Jurkat, Clone E6-1 (cell line): ENCODE measurements around the gene EVC. TPM values are rescaled to one million over a fixed set of nuclear protein-coding genes. Genes with fewer than 3 reads are reported as not detected.

Experiments
- DNase-seq: peaks from one replicate; pipeline ENCODE4 v3.0.0-alpha.2; 2011; ENCODE audit warnings: low read depth, low spot score
- H3K4me3 ChIP-seq: 2 replicates; pipeline ENCODE4 v1.5.1; 2011; ENCODE audit warnings: mild to moderate bottlenecking, low read length, control low read depth, moderate library complexity
- polyA plus RNA-seq: library from polyadenylated mRNA; unstranded; fragments of >200 nt; gene quantifications from one replicate; pipeline ENCODE4 v1.2.1, GENCODE V29; 2012; ENCODE audit warnings: missing spikeins; ENCODE audit not compliant: insufficient read length, insufficient read depth

EVC gene
- polyA plus RNA-seq: not detected

DNA sequence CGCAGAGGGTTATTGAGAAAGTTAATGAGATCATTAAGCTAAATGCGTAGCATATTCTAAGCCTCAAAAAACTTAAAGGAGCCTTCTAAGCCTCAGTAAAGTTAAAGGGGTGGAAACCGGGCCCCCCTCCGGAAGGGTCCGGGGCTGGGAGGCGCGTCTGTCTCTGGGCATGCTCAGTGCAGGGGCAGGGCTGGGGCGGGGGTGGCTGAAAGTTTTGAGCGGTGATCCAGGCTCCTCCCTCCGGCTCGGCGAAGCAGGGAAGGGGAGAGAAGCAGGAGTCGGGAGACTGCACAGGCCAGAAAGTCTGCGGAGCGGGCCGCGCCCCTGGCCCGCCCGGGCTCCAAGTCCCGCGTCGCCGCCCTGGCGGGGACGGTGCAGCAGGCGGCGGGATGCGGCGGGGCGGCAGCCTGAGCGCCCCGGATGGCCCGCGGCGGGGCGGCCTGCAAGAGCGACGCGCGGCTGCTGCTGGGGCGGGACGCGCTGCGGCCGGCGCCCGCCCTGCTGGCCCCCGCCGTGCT, at the start of gene EVC:
Gene EVC, plus strand, starts transcription at position 241 of the 518 bp plus-strand sequence. Its CDS starts 180 bp downstream, at position 421.
- no peak for DNase-seq
- H3K4me3 ChIP-seq: no peak within 1 kb of the TSS

DNA sequence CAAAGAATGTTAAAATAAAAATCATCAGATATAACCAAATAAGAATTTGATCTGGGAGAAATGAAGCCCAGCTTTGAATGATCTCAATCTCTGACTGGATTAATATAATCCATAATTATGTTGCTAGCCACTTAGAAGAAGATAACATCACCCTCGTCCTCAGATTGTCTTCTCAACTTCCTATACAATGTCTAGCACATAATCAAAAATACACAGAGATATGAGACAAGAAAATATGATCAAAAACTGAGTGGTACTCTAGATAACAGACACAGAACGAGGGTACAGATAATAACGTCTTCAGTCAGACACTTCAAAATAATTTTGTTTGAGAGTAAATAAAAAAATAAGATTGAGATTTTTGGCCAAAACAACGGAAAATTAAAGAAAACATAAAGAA, 49.8 kb upstream of the EVC start:
- DNase-seq: no peak
- H3K4me3 ChIP-seq: no peak overlapping the region

DNA sequence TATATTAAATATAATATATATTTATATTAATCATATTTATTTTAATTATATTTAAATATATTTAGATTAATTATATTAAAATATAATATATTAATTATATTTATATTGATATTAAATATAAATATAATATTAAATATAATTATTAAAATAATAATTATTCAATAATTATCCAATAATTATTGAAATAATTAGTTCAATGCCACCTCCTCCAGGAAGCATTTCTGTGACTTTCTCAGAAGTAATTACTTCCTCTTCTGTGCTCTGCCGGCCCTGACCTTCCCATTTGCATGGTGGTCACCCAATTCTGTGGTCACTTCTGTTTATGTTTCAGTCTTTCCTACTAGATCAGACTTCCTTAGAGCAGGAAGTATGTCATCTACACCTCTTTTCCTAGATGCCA, 48.4 kb upstream of the EVC start:
- no peak overlapping the region for H3K4me3 ChIP-seq

DNA sequence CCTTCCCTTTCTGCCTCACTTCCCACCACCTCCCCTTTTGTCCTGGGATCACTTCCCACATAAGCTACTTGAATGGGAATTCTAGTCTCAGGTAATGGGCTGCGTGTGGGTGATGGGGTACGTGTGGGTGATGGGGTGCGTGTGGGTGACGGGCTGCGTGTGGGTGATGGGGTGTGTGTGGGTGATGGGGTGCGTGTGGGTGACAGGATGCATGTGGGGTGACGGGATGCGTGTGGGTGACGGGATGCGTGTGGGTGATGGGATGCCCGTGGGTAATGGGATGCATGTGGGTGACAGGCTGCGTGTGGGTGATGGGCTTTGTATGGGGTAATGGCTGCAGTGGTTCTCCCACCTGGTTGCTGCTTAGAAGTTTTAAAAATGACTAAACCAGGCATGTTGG, 46.2 kb upstream of the EVC start:
- DNase-seq: no peak
- no peak overlapping the region for H3K4me3 ChIP-seq

More for the DNA sequence above, 48.4 kb upstream of the EVC start:
- no peak for DNase-seq

DNA sequence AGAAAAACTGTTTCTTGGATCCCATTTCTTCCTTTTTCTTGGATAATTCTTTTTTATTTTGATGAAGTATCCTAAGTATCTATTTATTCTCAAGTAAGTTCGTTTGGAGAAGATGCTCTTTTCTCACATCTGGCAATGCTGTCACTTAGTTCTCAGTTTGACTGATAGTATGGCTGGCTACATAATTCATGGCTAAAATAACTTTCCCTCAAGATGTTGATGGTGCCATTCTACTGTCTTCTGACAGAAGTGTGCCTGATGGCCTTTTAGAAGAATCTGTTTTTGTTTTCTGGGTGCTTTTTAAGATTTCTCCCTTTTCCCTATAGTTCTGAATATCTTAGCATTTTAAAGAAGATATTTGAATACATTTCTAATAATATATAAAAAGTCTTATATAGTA, 44.3 kb upstream of the EVC start:
- no peak for DNase-seq
- H3K4me3 ChIP-seq: no peak overlapping the region

DNA sequence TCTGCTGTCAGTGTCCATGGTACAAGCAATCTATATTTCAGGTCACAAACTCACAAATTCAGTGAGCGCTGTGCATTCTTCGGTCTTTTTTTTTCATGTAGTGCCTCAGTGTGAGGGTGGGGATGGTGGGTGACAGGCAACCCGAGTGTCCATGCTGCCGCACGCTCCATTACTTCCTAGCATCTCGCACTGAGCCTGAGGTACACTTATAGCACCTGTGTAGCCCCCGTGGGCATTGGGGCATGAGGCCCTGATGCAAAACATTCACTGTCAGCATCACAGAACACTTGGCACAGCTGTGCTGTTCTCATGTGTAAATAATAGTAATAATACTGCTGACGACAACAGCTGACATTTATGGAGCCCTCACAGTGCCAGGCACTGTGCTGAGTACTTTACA, 34.2 kb upstream of the EVC start:
- no peak for DNase-seq
- H3K4me3 ChIP-seq: no peak overlapping the region

DNA sequence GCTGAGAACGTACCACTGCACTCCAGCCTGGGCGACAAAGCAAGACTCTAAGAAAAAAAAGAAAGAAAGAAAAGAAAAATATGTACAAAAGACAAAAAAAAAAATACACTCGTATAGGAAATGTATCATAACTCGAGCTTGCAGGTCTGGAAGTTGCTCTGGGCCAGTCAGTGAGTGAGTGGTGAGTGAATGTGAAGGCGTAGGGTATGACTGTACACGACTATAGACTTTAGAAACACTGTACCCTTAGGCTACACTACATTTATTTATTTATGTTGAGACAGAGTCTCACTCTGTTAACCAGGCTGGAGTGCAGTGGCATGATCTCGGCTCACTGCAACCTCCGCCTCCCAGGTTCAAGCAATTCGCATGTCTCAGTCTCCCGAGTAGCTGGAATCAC, 32.0 kb upstream of the EVC start:
- no peak for DNase-seq

DNA sequence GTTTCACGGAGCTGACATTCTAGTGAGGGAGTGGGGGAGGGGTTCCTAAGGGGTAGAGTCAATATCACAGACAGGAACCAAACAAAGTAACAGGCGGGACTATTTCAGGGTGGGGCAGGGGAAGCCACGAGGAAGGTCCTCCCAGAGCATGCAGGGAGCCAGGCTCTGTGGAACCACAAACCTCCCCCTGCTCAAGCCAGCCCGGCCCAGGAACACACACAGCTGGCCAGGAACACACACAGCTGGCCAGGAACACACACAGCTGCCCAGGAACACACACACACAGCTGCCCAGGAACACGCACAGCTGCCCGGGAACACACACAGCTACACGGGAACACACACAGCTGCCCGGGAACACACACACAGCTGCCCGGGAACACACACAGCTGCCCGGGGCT, 27.4 kb upstream of the EVC start:
- no peak for DNase-seq

More for the DNA sequence above, 32.0 kb upstream of the EVC start:
- no peak overlapping the region for H3K4me3 ChIP-seq

DNA sequence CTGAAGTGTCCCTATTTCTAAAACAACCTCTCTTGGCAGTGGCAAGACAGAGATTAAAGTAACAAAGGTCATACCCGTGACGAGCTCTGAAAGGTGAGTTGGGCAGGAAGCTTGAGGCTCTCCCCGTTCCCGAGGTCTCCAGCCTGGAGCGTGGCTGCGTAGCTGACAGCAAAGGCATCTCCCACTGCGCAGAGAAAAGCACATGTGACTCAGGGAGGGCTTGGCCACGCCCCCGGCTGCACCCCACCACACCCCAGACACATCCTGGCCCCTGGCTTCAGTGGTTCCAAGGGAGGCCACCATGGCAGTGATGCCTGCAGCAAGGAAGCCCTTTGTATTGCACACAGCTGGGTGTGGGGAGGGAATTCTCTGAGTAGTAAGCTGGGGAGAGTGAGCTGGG, 25.7 kb upstream of the EVC start:
- no peak for DNase-seq
- no peak overlapping the region for H3K4me3 ChIP-seq

More for the DNA sequence above, 27.4 kb upstream of the EVC start:
- H3K4me3 ChIP-seq: no peak overlapping the region

DNA sequence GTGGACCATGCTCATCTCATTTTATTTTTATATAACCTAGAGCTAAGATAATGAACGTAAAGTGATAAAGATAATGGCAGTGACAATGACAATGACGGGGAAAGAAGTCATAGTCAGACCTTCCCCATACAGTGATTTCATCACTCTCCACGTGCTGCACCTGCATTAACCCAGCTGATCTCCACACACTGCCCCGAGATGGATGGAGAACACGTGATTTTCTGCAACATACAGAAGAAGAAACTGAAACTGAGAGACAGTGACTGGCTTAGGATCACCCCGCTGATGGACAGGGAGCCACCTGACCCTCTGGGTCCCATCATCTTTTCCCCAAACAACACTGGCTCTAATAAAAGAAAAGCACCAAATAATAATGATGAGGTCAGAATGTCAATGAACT, 24.7 kb upstream of the EVC start:
- no peak for DNase-seq
- H3K4me3 ChIP-seq: no peak overlapping the region

DNA sequence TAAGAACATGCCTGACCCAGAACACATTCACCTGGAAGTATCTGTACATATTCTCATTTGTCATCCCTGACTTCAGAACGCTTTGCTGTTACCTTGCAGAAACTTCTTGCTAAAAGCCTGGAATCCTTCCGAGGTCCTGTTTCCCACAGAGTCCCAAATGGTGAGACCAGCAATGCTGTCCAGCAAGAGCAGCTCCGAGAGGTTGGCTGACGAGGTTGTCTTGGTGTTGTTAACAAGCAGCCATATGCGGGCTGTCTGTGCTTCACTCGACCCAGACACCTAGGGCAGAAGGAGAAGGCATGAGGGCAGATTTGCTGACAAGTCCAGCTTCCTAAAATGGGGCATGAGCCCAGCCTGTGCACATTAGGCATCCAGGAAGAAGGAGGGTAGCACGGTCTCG, 21.9 kb upstream of the EVC start:
- no peak for DNase-seq
- H3K4me3 ChIP-seq: no peak overlapping the region

DNA sequence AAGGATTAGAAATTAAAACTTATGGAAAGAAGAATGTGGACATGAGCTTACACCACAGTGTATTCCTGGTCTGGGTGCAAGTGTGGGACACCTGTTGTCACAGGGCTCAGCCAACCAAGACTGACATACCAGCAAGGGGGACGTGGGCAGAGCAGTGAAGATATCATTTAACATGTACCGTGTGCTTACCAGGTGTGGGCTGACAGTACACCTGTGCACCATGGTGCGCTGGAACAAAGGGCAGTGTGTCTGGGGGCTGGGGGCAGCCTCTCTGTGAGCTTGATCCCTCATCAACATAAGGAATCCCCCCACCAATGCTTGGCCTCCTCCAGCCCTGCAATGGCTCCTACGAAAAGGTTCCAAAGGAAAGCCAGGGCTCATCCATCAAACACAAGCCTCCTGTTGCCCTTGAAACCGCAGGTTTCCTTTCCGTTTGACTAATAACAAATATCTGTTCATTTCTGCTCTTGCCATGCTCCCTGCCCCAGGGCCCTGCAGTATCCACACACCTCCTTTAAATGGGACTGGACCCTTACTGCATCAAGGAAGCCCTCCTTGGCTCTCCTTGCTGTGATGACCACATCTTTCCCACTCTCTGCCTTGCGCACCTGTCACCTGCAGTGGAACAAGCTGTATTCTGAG, 19.4 kb upstream of the EVC start:
- DNase-seq: no peak
- no peak overlapping the region for H3K4me3 ChIP-seq

DNA sequence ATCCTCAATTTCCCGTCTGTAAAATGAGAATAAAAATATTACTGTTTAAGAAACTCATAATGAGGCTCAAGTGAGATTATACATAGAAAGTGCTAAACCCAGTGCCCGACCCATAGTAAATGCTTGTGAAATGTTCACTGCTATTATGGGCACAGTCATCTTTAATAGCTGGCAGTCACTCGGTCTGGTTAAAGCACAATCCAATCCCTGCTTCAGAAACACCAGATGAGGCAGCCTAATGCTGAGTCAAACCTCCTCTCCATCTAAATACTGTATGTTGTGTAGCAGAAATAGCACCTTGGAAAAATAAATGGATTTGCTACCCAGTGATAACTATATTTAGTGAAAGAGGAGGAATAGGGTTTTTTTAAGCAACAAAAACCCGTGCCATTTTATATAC, 17.1 kb upstream of the EVC start:
- no peak for DNase-seq
- no peak overlapping the region for H3K4me3 ChIP-seq

DNA sequence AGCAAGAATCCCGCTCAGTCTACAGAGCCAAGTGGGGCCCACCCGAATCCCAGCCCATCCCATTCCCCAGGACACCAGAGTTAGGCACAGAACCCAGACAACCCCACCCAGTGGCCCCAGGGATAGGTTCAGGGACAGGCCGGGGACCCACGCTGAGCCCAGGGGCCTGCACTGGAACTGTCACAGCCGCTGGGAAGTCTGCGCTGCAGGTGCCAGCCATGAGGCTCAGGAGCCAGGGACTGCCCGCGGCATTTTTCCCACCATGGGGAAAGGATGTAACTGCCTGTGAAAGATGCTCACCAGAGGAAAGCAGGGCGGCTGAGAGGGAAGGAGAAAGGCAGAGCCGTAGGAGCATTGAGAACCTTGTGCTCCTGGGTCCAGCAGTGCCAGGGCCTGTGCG, 14.7 kb upstream of the EVC start:
- no peak overlapping the region for H3K4me3 ChIP-seq
- DNase-seq: no peak

DNA sequence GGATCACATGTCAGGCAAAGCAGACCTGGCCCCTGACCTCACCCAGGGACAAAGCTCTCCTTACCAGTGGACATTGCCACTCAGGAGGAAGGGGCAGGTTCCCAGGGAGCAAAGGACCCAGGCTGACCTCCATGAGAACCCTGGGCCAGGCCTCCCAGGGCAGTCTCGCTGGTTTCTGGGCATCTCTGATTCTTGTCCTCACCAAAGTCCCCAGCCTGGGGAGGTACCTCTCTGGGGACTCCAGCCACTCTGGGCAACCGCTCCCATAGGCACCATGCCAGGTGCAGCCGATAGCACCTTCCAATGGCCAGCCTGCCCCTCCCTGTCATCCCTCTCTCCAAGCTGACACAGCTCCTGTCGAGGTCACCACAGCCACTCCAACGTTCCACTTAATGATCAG, 10.5 kb upstream of the EVC start:
- no peak overlapping the region for H3K4me3 ChIP-seq
- DNase-seq: no peak

DNA sequence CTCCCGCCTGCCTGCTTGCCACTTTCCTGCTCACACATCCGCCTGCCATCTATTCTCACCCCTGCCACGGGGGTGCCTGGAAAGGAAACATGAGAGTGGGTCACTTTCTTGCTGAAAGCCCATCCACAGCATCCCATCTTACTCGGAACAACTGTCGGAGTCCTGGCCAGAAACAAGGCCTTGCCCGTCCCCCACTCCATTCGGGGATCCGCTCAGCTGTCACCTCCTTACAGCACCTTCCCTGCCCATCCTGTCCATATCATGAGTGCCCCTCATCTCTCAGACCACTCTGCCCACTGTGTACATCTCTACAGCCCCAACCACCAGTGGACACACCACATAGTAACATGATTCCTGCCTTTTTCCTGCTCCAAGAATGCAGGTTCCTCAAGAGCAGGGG, 9.0 kb upstream of the EVC start:
- no peak overlapping the region for H3K4me3 ChIP-seq

DNA sequence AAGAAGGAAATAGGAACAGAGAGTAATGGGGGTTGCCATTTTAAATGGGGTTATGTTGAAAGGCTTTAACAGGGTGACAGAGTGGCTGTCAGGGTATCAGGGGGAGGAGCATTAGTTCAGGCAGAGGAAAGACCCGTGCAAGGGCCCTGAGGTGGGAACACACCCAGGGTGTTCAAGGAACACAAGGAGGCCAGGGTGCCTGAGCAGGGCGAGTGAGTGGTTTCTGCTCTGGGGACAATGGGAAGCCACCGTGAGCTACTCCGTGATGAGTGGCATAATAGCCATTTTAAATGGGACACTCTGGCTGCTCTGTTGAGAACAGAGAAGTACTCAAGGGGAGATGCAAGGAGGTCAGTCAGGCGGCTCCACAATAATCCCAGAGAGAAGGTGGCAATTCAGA, 7.2 kb upstream of the EVC start:
- DNase-seq: no peak

More for the DNA sequence above, 9.0 kb upstream of the EVC start:
- no peak for DNase-seq

DNA sequence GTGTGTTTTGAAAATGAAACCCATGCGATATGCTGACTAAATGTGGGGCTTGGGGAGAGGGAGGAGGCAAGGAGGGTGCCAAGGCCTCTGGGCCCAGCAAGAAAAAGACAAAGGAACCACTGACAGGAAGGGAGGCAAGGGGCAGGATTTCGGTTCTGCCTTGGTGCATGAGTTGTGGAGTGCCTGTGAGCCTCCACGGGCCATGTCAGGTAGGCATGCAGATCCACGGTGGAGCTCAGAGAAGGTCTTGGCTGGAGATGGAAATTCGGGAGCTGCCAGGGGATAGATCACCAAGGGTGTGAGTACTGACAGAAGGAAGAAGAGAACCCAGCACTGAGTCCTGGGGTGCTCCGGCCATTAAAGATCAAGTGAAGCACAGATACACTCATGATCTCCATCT, 6.7 kb upstream of the EVC start:
- no peak for DNase-seq

More for the DNA sequence above, 7.2 kb upstream of the EVC start:
- no peak overlapping the region for H3K4me3 ChIP-seq

DNA sequence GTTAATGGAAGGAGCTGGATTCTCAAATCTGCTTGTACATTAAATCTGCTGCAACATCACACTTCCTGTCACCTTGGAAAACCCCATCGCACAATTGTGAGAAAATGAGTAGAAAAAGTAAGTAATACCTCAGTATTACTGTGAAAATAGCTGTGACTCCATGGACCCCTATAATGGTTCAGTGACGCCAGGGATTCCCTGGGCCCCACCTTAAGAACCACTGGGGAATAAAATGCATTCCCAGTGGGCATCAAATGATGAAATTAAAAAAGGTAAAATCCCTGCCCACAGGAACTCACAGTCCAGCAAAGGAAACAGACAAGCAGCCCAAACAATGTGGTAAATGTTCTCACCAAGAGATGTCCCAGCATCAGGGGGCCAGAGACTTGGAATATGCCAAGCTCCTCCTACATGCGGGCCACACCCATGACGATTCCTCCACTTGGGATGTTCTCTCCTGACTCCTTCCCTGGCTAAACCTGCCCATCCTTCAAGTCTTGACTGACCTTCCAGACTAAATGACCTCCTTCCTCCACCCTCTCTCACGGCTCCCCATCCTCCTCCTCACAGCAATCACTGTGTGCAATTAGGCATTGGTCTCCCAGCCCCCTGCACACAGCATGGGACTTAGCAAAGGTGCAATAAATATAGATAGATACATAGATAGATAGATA, 5.2 kb upstream of the EVC start:
- DNase-seq: no peak
- H3K4me3 ChIP-seq: no peak overlapping the region

More for the DNA sequence above, 6.7 kb upstream of the EVC start:
- H3K4me3 ChIP-seq: no peak overlapping the region

DNA sequence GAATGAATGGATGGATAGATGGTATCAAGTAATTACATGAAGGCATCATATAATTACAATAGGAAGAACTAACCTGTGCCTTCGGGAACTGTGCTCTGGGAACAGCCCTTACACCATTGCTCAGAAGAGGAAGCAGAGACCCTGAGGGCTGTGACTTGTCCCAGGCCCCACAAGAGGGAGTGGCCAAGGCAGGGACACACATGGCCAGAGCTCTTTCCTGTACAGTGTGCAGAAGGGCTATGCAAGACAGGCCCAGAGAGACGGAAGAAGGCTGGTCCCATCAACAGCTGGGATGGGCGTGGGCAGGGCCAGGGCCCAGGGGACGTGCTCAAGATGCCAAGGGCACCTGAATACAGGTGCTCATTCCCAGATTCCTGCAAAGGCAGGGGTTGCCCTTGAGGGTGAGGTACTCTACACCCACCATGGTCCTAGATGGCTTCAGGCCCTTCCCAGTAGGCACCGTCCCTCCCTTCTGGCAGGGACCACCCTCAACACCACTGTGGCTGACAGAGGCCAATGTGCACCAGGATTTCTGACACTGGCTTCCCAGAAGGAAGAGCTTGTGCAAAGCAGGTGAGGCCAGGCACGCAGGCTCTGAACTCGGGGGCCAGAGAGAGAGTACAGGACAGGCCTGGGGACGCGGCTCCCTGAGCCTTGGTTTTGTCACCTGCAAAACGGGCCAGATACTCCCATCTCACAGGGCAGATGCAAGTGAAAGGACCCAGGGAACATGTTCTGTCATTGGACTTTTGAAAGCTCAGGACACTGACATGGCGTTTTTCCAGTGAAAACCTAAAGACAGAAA, 4.3 kb upstream of the EVC start:
- no peak for DNase-seq
- H3K4me3 ChIP-seq: no peak overlapping the region
